Natural killer cell (primary cell): Measurements from ENCODE around the gene SLC35A4. TPM values are rescaled to one million over a fixed set of nuclear protein-coding genes. Genes with fewer than 3 reads are reported as not detected.

Experiments used
- ATAC-seq, 3 donors: fragments of 150-1000 bp in 2 of 3; fragments of 200-7000 bp in 1 of 3; cut with Tn5 transposase; 1 replicate in 1 of 3; 2 replicates in 2 of 3; pipeline ENCODE4 v1.10.0; 2021; ENCODE audit warnings: mild to moderate bottlenecking in 2 of 3, moderate library complexity in 2 of 3
- DNase-seq, 2 donors: peaks; one replicate each; pipeline versions ENCODE4 v3.0.0 to v3.0.0-alpha.2; 2013 to 2021; ENCODE audit warnings: mixed read lengths in 1 of 2
- H3K27ac ChIP-seq: one replicate; pipeline ENCODE4 v1.5.1; 2013; ENCODE audit warnings: mild to moderate bottlenecking, low read length
- H3K27me3 ChIP-seq: one replicate; pipeline ENCODE4 v1.6.1; 2013; ENCODE audit warnings: low read length; ENCODE audit not compliant: control insufficient read depth, insufficient read depth
- H3K36me3 ChIP-seq: one replicate; pipeline ENCODE4 v1.6.1; 2013; ENCODE audit warnings: low read length; ENCODE audit not compliant: control insufficient read depth, insufficient read depth
- H3K4me1 ChIP-seq: one replicate; pipeline ENCODE4 v1.6.1; 2013; ENCODE audit warnings: low read length; ENCODE audit not compliant: control insufficient read depth, insufficient read depth
- H3K4me3 ChIP-seq: one replicate; pipeline ENCODE4 v1.5.1; 2013; ENCODE audit warnings: low read length
- H3K9me3 ChIP-seq: one replicate; pipeline ENCODE4 v1.6.1; 2013; ENCODE audit warnings: low read length; ENCODE audit not compliant: control insufficient read depth, insufficient read depth
- H3K27ac Mint-ChIP-seq, 2 donors: one replicate each; pipeline ENCODE4 v1.8.0; 2022; ENCODE audit warnings: mild to moderate bottlenecking in 2 of 2, mixed read lengths in 2 of 2, moderate library complexity in 1 of 2
- H3K27me3 Mint-ChIP-seq, 2 donors: one replicate each; pipeline ENCODE4 v1.8.0; 2022; ENCODE audit warnings: low read depth in 2 of 2, mixed read lengths in 2 of 2
- H3K36me3 Mint-ChIP-seq: one replicate; pipeline ENCODE4 v1.8.0; 2022; ENCODE audit warnings: mixed read lengths
- H3K4me1 Mint-ChIP-seq, 2 donors: one replicate each; pipeline ENCODE4 v1.8.0; 2022; ENCODE audit warnings: mixed read lengths in 2 of 2
- H3K4me3 Mint-ChIP-seq: one replicate; pipeline ENCODE4 v1.8.0; 2022; ENCODE audit warnings: mild to moderate bottlenecking, moderate library complexity, mixed read lengths
- H3K9me3 Mint-ChIP-seq, 2 donors: one replicate each; pipeline ENCODE4 v1.8.0; 2022; ENCODE audit warnings: mixed read lengths in 2 of 2
- WGBS: methylation state at CpG from one replicate; pipeline ENCODE4 v1.1.7; 2013; ENCODE audit warnings: missing lambda C conversion rate; ENCODE audit not compliant: insufficient coverage; 5-methylcytosine and 5-hydroxymethylcytosine counted together
- intact Hi-C: fragments of 100-400 bp; cut with micrococcal nuclease; formaldehyde crosslinking; loops from one replicate; pipeline ENCODE4 v1.14.2; 2022
- total RNA-seq, 4 donors: library from RNA; stranded (reverse); fragments of 120-200 nt in 1 of 4; gene quantifications; one replicate each; pipeline versions ENCODE4 v1.2.3 to v1.2.4, GENCODE V29; 2013 to 2022
- TF ChIP-seq, protein P1 (sequence below): fragments of 200-600 bp; IDR thresholded peaks from one replicate; pipeline ENCODE4 v1.8.0; 2022; ENCODE audit warnings: antibody characterized with exemption

Gene SLC35A4
- total RNA-seq, 3 donors from 2014 or later (not counting 1 experiment from before 2014, with no cell fraction given) = 63.1 to 76.1 (median 72.3) TPM

DNA sequence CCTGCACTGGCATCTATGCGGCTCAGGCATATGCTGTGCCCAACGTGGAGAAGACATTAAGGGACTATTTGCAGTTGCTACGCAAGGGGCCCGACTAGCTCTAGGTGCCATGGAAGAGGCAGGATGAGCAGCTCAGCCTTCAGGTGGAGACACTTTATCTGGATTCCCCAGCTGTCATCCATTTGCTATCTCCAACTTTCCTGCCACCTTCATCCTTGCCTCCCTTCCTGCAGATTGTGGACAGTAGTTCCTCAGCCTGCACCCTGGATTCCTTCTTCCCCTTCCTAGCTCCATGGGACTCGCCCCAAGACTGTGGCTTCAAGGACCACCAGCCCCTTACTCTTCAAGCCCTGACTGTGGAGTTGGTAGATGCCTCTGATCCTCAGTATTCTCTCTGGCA lies 2.0 kb downstream of the SLC35A4 start:
- Mint-ChIP-seq H3K4me3 (peak overlapping the region; percentile 25), H3K4me1 (peaks cover 57 to 71% of the 10 kb centered on the region in 2 donors), H3K9me3 (no peaks in the 10 kb centered on the region), H3K36me3 (no peaks in the 10 kb centered on the region), H3K27me3 (no peaks in the 10 kb centered on the region), H3K27ac (peak overlapping the region; percentile 96 to 98)
- H3K4me3 ChIP-seq = no peak overlapping the region
- no peak overlapping the region for H3K27ac ChIP-seq
- TF ChIP-seq, protein P1, sequence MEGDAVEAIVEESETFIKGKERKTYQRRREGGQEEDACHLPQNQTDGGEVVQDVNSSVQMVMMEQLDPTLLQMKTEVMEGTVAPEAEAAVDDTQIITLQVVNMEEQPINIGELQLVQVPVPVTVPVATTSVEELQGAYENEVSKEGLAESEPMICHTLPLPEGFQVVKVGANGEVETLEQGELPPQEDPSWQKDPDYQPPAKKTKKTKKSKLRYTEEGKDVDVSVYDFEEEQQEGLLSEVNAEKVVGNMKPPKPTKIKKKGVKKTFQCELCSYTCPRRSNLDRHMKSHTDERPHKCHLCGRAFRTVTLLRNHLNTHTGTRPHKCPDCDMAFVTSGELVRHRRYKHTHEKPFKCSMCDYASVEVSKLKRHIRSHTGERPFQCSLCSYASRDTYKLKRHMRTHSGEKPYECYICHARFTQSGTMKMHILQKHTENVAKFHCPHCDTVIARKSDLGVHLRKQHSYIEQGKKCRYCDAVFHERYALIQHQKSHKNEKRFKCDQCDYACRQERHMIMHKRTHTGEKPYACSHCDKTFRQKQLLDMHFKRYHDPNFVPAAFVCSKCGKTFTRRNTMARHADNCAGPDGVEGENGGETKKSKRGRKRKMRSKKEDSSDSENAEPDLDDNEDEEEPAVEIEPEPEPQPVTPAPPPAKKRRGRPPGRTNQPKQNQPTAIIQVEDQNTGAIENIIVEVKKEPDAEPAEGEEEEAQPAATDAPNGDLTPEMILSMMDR = no peak
- peaks cover 38% of the 10 kb centered on the region for H3K4me1 ChIP-seq
- peaks cover 21% of the 10 kb centered on the region for H3K36me3 ChIP-seq
- H3K27me3 ChIP-seq = no peaks in the 10 kb centered on the region
- no peaks in the 10 kb centered on the region for H3K9me3 ChIP-seq
- 95% methylated on average over 5 of the region's 5 CpGs for WGBS
- intact Hi-C loops = no loop called here
- ATAC-seq (no peak), DNase-seq (peak in 1 of 2 donors; percentile 7)

DNA sequence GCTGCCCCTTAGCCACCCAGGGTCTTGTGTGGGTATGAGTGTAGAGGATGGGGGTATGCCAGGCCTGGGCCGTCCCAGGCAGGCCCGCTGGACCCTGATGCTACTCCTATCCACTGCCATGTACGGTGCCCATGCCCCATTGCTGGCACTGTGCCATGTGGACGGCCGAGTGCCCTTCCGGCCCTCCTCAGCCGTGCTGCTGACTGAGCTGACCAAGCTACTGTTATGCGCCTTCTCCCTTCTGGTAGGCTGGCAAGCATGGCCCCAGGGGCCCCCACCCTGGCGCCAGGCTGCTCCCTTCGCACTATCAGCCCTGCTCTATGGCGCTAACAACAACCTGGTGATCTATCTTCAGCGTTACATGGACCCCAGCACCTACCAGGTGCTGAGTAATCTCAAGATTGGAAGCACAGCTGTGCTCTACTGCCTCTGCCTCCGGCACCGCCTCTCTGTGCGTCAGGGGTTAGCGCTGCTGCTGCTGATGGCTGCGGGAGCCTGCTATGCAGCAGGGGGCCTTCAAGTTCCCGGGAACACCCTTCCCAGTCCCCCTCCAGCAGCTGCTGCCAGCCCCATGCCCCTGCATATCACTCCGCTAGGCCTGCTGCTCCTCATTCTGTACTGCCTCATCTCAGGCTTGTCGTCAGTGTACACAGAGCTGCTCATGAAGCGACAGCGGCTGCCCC lies 2.6 kb downstream of the SLC35A4 start:
- TF ChIP-seq, protein P1 = no peak
- Histone ChIP-seq H3K4me1 (peaks cover 38% of the 10 kb centered on the region), H3K27me3 (no peaks in the 10 kb centered on the region), H3K36me3 (peaks cover 21% of the 10 kb centered on the region), H3K4me3 (no peak overlapping the region), H3K9me3 (no peaks in the 10 kb centered on the region), H3K27ac (no peak overlapping the region)
- intact Hi-C loops = no loop called here
- Mint-ChIP-seq H3K4me1 (peaks cover 57 to 71% of the 10 kb centered on the region in 2 donors), H3K36me3 (no peaks in the 10 kb centered on the region), H3K27me3 (no peaks in the 10 kb centered on the region), H3K9me3 (no peaks in the 10 kb centered on the region), H3K4me3 (peak overlapping the region; percentile 31), H3K27ac (peak overlapping the region; percentile 96 to 98)
- DNase-seq (peak in 1 of 2 donors; percentile 3), ATAC-seq (no peak)
- WGBS = 95% methylated on average over 22 of the region's 22 CpGs

DNA sequence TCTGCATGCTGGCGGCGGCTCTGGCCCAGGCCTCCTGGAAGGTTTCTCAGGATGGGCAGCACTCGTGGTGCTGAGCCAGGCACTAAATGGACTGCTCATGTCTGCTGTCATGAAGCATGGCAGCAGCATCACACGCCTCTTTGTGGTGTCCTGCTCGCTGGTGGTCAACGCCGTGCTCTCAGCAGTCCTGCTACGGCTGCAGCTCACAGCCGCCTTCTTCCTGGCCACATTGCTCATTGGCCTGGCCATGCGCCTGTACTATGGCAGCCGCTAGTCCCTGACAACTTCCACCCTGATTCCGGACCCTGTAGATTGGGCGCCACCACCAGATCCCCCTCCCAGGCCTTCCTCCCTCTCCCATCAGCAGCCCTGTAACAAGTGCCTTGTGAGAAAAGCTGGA lies 3.2 kb downstream of the SLC35A4 start:
- Mint-ChIP-seq H3K4me3 (peak overlapping the region; percentile 31), H3K4me1 (peaks cover 52 to 66% of the 10 kb centered on the region in 2 donors), H3K27ac (peak overlapping the region; percentile 96 to 98), H3K9me3 (no peaks in the 10 kb centered on the region), H3K27me3 (no peaks in the 10 kb centered on the region), H3K36me3 (no peaks in the 10 kb centered on the region)
- 97% methylated on average over 13 of the region's 13 CpGs for whole genome bisulfite sequencing
- Histone ChIP-seq H3K4me1 (peaks cover 38% of the 10 kb centered on the region), H3K27me3 (no peaks in the 10 kb centered on the region), H3K36me3 (peaks cover 21% of the 10 kb centered on the region), H3K27ac (no peak overlapping the region), H3K9me3 (no peaks in the 10 kb centered on the region), H3K4me3 (no peak overlapping the region)
- DNase-seq (peak in 1 of 2 donors; percentile 2), ATAC-seq (no peak)
- TF ChIP-seq, protein P1 = no peak
- intact Hi-C loops = no loop called here
